K562 (cell line): ENCODE results near the gene TCAF1. TPM values are rescaled to one million over a fixed set of nuclear protein-coding genes. Genes with fewer than 3 reads are reported as not detected.

Experiments used
- C11orf30 ChIP-seq: fragments of 450-650 bp; IDR thresholded peaks from 2 replicates; pipeline ENCODE4 v1.6.1; 2016; ENCODE audit warnings: low read depth, mild to moderate bottlenecking
- CEBPB ChIP-seq: fragments of 450-650 bp; IDR thresholded peaks from 2 replicates; pipeline ENCODE4 v1.6.1; 2016; ENCODE audit warnings: missing genetic modification characterization, missing compliant biosample characterization
- CXXC5 ChIP-seq: fragments of 250-450 bp; sonication (Bioruptor Pico); IDR thresholded peaks from 2 replicates; pipeline ENCODE4 v1.8.0; 2022; ENCODE audit warnings: inconsistent platforms, mild to moderate bottlenecking, moderate library complexity
- MYC ChIP-seq, 2 experiments: fragments of 250-450 bp in 1 of 2; sonication (Bioruptor Pico) in 1 of 2; IDR thresholded peaks; 2 replicates each; pipeline versions ENCODE4 v1.5.1 to v1.6.1; 2012 to 2021; ENCODE audit warnings: low read depth in 2 of 2, borderline replicate concordance in 1 of 2, improper control_type of control experiment in 1 of 2, low read length in 1 of 2, mild to moderate bottlenecking in 1 of 2, moderate library complexity in 1 of 2
- NBN ChIP-seq: fragments of 450-650 bp; IDR thresholded peaks from 2 replicates; pipeline ENCODE4 v1.6.1; 2016; ENCODE audit warnings: low read depth, mild to moderate bottlenecking
- NFIC ChIP-seq: fragments of 450-650 bp; IDR thresholded peaks from 2 replicates; pipeline ENCODE4 v1.6.1; 2017; ENCODE audit warnings: mild to moderate bottlenecking, inconsistent platforms
- SMAD2 ChIP-seq: fragments of 150-350 bp; IDR thresholded peaks from 2 replicates; pipeline ENCODE4 v1.6.1; 2014; ENCODE audit warnings: low read depth, mild to moderate bottlenecking, low read length
- ZNF143 ChIP-seq: sonication (generic); formaldehyde crosslinking; IDR thresholded peaks from 2 replicates; pipeline ENCODE4 v1.9.0; 2022; ENCODE audit warnings: mild to moderate bottlenecking, missing genetic modification reagents
- ZNF23 ChIP-seq: fragments of 250-450 bp; sonication (Bioruptor Pico); IDR thresholded peaks from 2 replicates; pipeline ENCODE4 v1.4.0; 2020; ENCODE audit warnings: mild to moderate bottlenecking
- ZNF507 ChIP-seq: conservative IDR thresholded peaks from 2 replicates; pipeline ENCODE4 v1.6.1; 2017; ENCODE audit warnings: missing genetic modification characterization, missing compliant biosample characterization
- ZZZ3 ChIP-seq: fragments of 450-650 bp; IDR thresholded peaks from 2 replicates; pipeline ENCODE4 v1.6.1; 2016; ENCODE audit warnings: antibody characterized with exemption, mild to moderate bottlenecking, moderate library complexity
- polyA plus RNA-seq, 8 experiments: library from polyadenylated mRNA; depleted of rRNA in 4 of 8; stranded (reverse) in 5 of 8; unstranded in 3 of 8; fragments of >200 nt; fragmentation: Nextera tagmentation in 2 of 8; fragmentation: Illumina TruSeq in 1 of 8; extraction: Ambion mirVana in 2 of 8; extraction: Trizol in 1 of 8; gene quantifications; 2 replicates each; pipeline versions ENCODE4 v1.2.1 to v1.2.3, GENCODE V29; 2011 to 2014; ENCODE audit warnings: inconsistent platforms in 1 of 8, missing spikeins in 1 of 8
- total RNA-seq, 7 experiments: library from RNA; depleted of rRNA in 6 of 7; stranded (reverse); fragments of >200 nt in 6 of 7; fragmentation: Illumina TruSeq in 2 of 7; extraction: Trizol in 2 of 7; gene quantifications; 2 replicates each; pipeline versions ENCODE4 v1.2.1 to v1.2.3, GENCODE V29; 2011 to 2021; ENCODE audit warnings: low replicate concordance in 1 of 7
- TF ChIP-seq, protein P1 (sequence below): sonication (generic); formaldehyde crosslinking; IDR thresholded peaks from 2 replicates; pipeline ENCODE4 v1.8.0; 2022; ENCODE audit warnings: mild to moderate bottlenecking, missing genetic modification reagents
- TF ChIP-seq, protein P2 (sequence below), 3 experiments: fragments of 200-800 bp in 1 of 3; sonication (Bioruptor generic) in 1 of 3; sonication (generic) in 1 of 3; formaldehyde crosslinking in 1 of 3; IDR thresholded peaks; 2 replicates each; pipeline versions ENCODE4 v1.6.1 to v1.8.0; 2016 to 2022; ENCODE audit warnings: mild to moderate bottlenecking in 2 of 3, missing compliant biosample characterization in 2 of 3, missing genetic modification characterization in 2 of 3, missing genetic modification reagents in 1 of 3
- TF ChIP-seq, protein P3 (sequence below): fragments of 250-450 bp; sonication (Bioruptor Pico); IDR thresholded peaks from 2 replicates; pipeline ENCODE4 v1.4.0; 2020
- TF ChIP-seq, protein P4 (sequence below), 2 experiments: fragments of 250-450 bp in 1 of 2; fragments of 450-650 bp in 1 of 2; sonication (Bioruptor Pico) in 1 of 2; IDR thresholded peaks; 2 replicates each; pipeline versions ENCODE4 v1.6.1 to v1.8.0; 2016 to 2021; ENCODE audit warnings: mild to moderate bottlenecking in 2 of 2, moderate library complexity in 2 of 2, missing compliant biosample characterization in 1 of 2, missing genetic modification characterization in 1 of 2
- TF ChIP-seq, protein P5 (sequence below): fragments of 150-350 bp; conservative IDR thresholded peaks from 2 replicates; pipeline ENCODE4 v1.6.1; 2014; ENCODE audit warnings: low read length

TCAF1 gene
- total and polyA plus RNA-seq, 9 of the 15 experiments (the other 6 are each of a cell fraction or from before 2014, with no cell fraction given), result 6.2 to 52.2 (median 24.4) TPM

DNA sequence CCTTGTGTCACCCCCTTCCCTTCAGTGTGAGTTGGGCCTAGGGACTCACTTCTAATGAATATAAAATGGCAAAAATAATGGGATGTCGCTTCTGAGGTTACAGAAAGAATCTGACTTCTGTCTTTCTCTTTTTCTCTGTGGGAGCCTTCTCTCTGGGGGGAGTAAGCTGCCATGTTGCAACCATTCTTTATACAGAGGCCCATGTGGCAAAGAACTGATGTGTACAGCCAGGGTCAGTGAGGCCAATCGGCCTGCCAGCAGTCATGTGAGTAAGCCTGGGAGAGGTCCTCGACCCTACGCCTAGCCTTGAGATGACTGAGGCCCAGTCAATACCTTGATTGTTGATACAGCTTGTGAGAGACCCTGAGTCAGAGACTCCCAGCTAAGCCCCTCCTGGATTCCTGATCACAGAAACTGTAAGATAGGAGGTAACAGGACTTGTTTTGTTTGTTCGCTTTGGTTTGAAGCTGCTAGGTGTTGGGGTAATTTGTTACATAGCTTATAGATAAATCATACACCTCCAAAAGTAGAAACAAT lies 1.7 kb downstream of the TCAF1 start (continued):
- TF ChIP-seq, protein P1, sequence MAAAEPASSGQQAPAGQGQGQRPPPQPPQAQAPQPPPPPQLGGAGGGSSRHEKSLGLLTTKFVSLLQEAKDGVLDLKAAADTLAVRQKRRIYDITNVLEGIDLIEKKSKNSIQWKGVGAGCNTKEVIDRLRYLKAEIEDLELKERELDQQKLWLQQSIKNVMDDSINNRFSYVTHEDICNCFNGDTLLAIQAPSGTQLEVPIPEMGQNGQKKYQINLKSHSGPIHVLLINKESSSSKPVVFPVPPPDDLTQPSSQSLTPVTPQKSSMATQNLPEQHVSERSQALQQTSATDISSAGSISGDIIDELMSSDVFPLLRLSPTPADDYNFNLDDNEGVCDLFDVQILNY (CRISPR knock-in tag), result no peak
- TF ChIP-seq CEBPB (tag) (peak; percentile 54), MYC (IDR thresholded peaks at IDR 0.05; ENCODE audit: low read depth, low read length) (0 out of 2 replicates have a peak, but pooled peaks have one; percentile 22), MYC (CRISPR knock-in tag; IDR thresholded peaks at IDR 0.05; ENCODE audit: borderline replicate concordance, low read depth) (no peak), ZNF143 (CRISPR knock-in tag) (no peak), C11orf30 (no peak), SMAD2 (no peak), CXXC5 (CRISPR knock-in tag) (no peak), ZNF23 (no peak), ZZZ3 (no peak), NFIC (no peak), NBN (no peak), ZNF507 (no peak)
- TF ChIP-seq, protein P2, sequence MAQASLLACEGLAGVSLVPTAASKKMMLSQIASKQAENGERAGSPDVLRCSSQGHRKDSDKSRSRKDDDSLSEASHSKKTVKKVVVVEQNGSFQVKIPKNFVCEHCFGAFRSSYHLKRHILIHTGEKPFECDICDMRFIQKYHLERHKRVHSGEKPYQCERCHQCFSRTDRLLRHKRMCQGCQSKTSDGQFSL (CRISPR knock-in tag; IDR thresholded peaks at IDR 0.05), result no peak
- TF ChIP-seq, protein P2 (tag; IDR thresholded peaks at IDR 0.05), result no peak
- TF ChIP-seq, protein P3, sequence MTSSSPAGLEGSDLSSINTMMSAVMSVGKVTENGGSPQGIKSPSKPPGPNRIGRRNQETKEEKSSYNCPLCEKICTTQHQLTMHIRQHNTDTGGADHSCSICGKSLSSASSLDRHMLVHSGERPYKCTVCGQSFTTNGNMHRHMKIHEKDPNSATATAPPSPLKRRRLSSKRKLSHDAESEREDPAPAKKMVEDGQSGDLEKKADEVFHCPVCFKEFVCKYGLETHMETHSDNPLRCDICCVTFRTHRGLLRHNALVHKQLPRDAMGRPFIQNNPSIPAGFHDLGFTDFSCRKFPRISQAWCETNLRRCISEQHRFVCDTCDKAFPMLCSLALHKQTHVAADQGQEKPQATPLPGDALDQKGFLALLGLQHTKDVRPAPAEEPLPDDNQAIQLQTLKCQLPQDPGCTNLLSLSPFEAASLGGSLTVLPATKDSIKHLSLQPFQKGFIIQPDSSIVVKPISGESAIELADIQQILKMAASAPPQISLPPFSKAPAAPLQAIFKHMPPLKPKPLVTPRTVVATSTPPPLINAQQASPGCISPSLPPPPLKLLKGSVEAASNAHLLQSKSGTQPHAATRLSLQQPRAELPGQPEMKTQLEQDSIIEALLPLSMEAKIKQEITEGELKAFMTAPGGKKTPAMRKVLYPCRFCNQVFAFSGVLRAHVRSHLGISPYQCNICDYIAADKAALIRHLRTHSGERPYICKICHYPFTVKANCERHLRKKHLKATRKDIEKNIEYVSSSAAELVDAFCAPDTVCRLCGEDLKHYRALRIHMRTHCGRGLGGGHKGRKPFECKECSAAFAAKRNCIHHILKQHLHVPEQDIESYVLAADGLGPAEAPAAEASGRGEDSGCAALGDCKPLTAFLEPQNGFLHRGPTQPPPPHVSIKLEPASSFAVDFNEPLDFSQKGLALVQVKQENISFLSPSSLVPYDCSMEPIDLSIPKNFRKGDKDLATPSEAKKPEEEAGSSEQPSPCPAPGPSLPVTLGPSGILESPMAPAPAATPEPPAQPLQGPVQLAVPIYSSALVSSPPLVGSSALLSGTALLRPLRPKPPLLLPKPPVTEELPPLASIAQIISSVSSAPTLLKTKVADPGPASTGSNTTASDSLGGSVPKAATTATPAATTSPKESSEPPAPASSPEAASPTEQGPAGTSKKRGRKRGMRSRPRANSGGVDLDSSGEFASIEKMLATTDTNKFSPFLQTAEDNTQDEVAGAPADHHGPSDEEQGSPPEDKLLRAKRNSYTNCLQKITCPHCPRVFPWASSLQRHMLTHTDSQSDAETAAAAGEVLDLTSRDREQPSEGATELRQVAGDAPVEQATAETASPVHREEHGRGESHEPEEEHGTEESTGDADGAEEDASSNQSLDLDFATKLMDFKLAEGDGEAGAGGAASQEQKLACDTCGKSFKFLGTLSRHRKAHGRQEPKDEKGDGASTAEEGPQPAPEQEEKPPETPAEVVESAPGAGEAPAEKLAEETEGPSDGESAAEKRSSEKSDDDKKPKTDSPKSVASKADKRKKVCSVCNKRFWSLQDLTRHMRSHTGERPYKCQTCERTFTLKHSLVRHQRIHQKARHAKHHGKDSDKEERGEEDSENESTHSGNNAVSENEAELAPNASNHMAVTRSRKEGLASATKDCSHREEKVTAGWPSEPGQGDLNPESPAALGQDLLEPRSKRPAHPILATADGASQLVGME (CRISPR knock-in tag), result 0 out of 2 replicates have a peak, but pooled peaks have one; percentile 55
- TF ChIP-seq, protein P4, sequence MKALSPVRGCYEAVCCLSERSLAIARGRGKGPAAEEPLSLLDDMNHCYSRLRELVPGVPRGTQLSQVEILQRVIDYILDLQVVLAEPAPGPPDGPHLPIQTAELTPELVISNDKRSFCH (CRISPR knock-in tag; IDR thresholded peaks at IDR 0.05), result 0 out of 2 replicates have a peak, but pooled peaks have one; percentile 16
- TF ChIP-seq, protein P4 (tag; IDR thresholded peaks at IDR 0.05), result no peak
- TF ChIP-seq, protein P5, sequence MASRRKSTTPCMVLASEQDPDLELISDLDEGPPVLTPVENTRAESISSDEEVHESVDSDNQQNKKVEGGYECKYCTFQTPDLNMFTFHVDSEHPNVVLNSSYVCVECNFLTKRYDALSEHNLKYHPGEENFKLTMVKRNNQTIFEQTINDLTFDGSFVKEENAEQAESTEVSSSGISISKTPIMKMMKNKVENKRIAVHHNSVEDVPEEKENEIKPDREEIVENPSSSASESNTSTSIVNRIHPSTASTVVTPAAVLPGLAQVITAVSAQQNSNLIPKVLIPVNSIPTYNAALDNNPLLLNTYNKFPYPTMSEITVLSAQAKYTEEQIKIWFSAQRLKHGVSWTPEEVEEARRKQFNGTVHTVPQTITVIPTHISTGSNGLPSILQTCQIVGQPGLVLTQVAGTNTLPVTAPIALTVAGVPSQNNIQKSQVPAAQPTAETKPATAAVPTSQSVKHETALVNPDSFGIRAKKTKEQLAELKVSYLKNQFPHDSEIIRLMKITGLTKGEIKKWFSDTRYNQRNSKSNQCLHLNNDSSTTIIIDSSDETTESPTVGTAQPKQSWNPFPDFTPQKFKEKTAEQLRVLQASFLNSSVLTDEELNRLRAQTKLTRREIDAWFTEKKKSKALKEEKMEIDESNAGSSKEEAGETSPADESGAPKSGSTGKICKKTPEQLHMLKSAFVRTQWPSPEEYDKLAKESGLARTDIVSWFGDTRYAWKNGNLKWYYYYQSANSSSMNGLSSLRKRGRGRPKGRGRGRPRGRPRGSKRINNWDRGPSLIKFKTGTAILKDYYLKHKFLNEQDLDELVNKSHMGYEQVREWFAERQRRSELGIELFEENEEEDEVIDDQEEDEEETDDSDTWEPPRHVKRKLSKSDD, result no peak
